ENCODE measurements around the gene SRP14.
"Not testable (repeated sequence)": the region's sequence is repeated elsewhere in the genome, so short reads cannot be mapped to it uniquely, and the experiment has no call there.

SRP14 gene

GRCh38 chr15:40038638-40039543 lies at the start of gene SRP14:
Gene SRP14 (minus strand): TSS chr15:40039181. CDS start chr15:40039116, 65 bp downstream.
- peak; percentile 88 to 95 (median 89) for DNase-seq (ENCODE audit: low read depth in 3 of 3)

GRCh38 chr15:40087991-40088928 lies 49.3 kb upstream of the SRP14 start:
- no peak for DNase-seq (ENCODE audit: low read depth in 3 of 3)

- no peak for DNase-seq (ENCODE audit: low read depth in 3 of 3)
Observed at GRCh38 chr15:40087068-40087810, 48.3 kb upstream of the SRP14 start.

- DNase-seq (ENCODE audit: low read depth in 3 of 3) = no peak
Observed at GRCh38 chr15:40085266-40085665, 46.3 kb upstream of the SRP14 start.

- no peak for DNase-seq (ENCODE audit: low read depth in 3 of 3)
Observed at GRCh38 chr15:40084650-40085049, 45.7 kb upstream of the SRP14 start.

GRCh38 chr15:40082195-40082883 lies 43.4 kb upstream of the SRP14 start:
- no peak for DNase-seq (ENCODE audit: low read depth in 3 of 3)

- DNase-seq (ENCODE audit: low read depth in 3 of 3) = no peak
Observed at GRCh38 chr15:40081691-40082194, 42.8 kb upstream of the SRP14 start.

- DNase-seq (ENCODE audit: low read depth in 3 of 3) = no peak
Observed at GRCh38 chr15:40080847-40081246, 41.9 kb upstream of the SRP14 start.

- no peak for DNase-seq (ENCODE audit: low read depth in 3 of 3)
Observed at GRCh38 chr15:40080104-40080503, 41.1 kb upstream of the SRP14 start.

- no peak for DNase-seq (ENCODE audit: low read depth in 3 of 3)
Observed at GRCh38 chr15:40079456-40079855, 40.5 kb upstream of the SRP14 start.

GRCh38 chr15:40075298-40076044 lies 36.5 kb upstream of the SRP14 start:
- no peak for DNase-seq (ENCODE audit: low read depth in 3 of 3)

GRCh38 chr15:40074656-40075055 lies 35.7 kb upstream of the SRP14 start:
- DNase-seq (ENCODE audit: low read depth in 3 of 3) = not testable (repeated sequence)

GRCh38 chr15:40073716-40074490 lies 34.9 kb upstream of the SRP14 start:
- not testable (repeated sequence) for DNase-seq (ENCODE audit: low read depth in 3 of 3)

GRCh38 chr15:40072216-40072990 lies 33.4 kb upstream of the SRP14 start:
- DNase-seq (ENCODE audit: low read depth in 3 of 3) = no peak

- DNase-seq (ENCODE audit: low read depth in 3 of 3) = no peak
Observed at GRCh38 chr15:40070608-40071218, 31.7 kb upstream of the SRP14 start.

- DNase-seq (ENCODE audit: low read depth in 3 of 3) = no peak
Observed at GRCh38 chr15:40070166-40070557, 31.2 kb upstream of the SRP14 start.

- no peak for DNase-seq (ENCODE audit: low read depth in 3 of 3)
Observed at GRCh38 chr15:40069178-40070165, 30.5 kb upstream of the SRP14 start.
